ENCODE results near the gene CRISPLD2. TPM values are rescaled to one million over a fixed set of nuclear protein-coding genes. Genes with fewer than 3 reads are reported as not detected.

The CRISPLD2 gene
- total RNA-seq, 2 experiments from 2014 or later: 0.31 TPM; not detected in 1

DNA sequence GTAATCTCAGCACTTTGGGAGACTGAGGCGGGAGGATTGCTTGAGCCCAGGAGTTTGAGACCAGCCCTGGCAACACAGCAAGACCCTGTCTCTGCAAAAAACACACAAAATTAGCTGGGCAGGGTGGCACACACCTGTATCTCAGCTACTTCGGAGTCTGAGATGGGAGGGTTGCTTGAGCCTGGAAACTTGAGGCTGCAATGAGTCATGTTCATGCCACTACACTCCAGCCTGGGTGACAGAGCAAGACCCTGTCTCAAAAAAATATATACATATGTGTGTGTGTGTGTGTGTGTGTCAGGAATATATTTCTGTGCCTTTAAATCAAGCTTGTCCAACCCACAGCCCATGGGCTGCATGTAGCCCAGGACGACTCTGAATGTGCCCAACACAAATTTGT lies 55.2 kb downstream of the CRISPLD2 start:
- no peaks in the 10 kb centered on the region for H3K4me1 Mint-ChIP-seq
- ATAC-seq (ENCODE audit: low read depth): no peak
- POLR2A ChIA-PET: interaction anchor here (0.6 to 1.1 kb wide), 2 partner anchors 11 to 88 kb away, joined by 3 read pairs; no protein-coding TSS in a partner anchor
- H3K36me3 Mint-ChIP-seq: no peaks in the 10 kb centered on the region
- H3K4me3 Mint-ChIP-seq: no peak overlapping the region
- no peak for DNase-seq
- no peaks in the 10 kb centered on the region for H3K9me3 Mint-ChIP-seq
- peaks cover 5% of the 10 kb centered on the region for H3K27me3 Mint-ChIP-seq
- H3K27ac Mint-ChIP-seq: no peak overlapping the region

DNA sequence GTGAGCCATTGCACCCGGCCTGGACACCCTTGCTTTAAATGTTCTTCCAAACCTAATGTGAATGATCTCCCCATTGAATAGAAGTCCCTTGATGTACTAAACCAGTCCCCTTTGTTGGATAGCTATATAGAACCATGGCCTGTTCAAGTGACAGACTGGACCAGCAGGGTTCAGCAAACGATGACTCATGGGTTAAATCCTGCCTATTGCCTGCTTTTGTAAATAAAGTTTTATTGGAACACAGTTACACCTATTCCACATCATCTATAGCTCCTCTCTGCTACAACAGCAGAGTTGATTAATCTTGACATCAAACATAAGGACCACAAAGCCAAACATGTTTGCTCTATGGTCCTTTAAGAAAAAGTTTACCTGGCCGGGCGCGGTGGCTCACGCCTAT lies 56.1 kb downstream of the CRISPLD2 start:
- Mint-ChIP-seq H3K27ac (no peak overlapping the region), H3K4me1 (no peaks in the 10 kb centered on the region), H3K9me3 (no peaks in the 10 kb centered on the region), H3K4me3 (no peak overlapping the region), H3K36me3 (no peaks in the 10 kb centered on the region), H3K27me3 (peaks cover 5% of the 10 kb centered on the region)
- no peak for DNase-seq
- POLR2A ChIA-PET: interaction anchor here (0.6 to 1.1 kb wide), 2 partner anchors 11 to 87 kb away, joined by 3 read pairs; no protein-coding TSS in a partner anchor
- no peak for ATAC-seq (ENCODE audit: low read depth)

DNA sequence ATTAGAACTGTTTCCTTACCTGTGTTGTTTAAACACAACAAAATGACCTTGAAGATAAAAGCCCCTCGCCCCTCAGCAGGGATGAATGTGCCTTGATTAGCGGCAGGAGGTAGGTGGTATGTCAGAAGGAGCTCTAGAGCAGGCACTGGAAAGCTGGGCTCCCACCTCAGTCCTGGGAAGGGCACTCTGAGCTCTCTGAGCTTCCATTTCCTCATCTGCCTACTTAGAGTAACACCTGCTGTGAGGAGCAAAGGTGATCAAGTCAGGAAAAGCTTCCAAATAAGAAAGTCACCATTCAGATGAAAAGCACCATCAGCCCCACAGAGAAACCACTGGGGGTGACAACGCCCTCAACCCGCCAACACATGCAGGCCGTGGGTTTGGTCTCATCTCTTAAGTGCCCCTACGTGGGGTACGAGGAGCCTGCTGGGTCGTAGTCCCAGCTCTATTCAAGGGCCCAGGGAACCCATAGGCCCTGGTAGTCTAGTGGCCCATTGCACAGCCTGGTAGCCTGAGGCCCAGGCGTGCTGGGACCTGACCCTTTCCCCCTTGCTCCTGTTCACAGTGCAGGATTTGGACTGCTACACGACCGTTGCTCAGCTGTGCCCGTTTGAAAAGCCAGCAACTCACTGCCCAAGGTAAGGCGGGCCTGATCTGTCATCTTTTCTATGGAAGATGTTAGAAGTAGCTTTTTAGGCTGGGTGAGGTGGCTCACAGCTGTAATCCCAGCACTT lies 57.3 kb downstream of the CRISPLD2 start:
- H3K4me3 Mint-ChIP-seq: no peak overlapping the region
- H3K36me3 Mint-ChIP-seq: no peaks in the 10 kb centered on the region
- DNase-seq (no peak), ATAC-seq (ENCODE audit: low read depth) (no peak)
- no peaks in the 10 kb centered on the region for H3K4me1 Mint-ChIP-seq
- H3K9me3 Mint-ChIP-seq: no peaks in the 10 kb centered on the region
- peaks cover 6% of the 10 kb centered on the region for H3K27me3 Mint-ChIP-seq
- no peak overlapping the region for H3K27ac Mint-ChIP-seq
- POLR2A ChIA-PET: no interaction called here

DNA sequence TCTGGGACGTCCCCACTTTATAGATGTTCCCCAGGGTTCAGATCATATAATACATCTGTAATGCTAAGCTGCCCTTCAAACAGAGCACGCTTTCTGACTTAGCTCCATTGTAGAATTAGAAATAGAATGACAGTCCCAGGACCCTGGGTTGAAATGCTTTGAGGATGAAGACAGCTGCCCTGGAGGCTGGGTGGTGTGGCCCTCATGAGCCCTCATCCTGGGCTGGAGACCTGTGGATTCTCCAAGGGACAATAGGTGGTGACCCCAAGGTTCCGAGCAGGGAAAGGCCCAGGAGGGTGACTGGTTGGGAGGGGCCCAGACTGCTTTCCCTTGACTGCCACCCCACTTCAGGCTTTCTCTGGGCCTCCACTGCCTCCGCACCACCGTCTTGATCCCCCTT lies 59.0 kb downstream of the CRISPLD2 start:
- Mint-ChIP-seq H3K4me3 (no peak overlapping the region), H3K36me3 (no peaks in the 10 kb centered on the region), H3K9me3 (no peaks in the 10 kb centered on the region), H3K4me1 (no peaks in the 10 kb centered on the region), H3K27ac (no peak overlapping the region), H3K27me3 (peaks cover 14% of the 10 kb centered on the region)
- ATAC-seq (ENCODE audit: low read depth) (no peak), DNase-seq (no peak)
- POLR2A ChIA-PET: no interaction called here

DNA sequence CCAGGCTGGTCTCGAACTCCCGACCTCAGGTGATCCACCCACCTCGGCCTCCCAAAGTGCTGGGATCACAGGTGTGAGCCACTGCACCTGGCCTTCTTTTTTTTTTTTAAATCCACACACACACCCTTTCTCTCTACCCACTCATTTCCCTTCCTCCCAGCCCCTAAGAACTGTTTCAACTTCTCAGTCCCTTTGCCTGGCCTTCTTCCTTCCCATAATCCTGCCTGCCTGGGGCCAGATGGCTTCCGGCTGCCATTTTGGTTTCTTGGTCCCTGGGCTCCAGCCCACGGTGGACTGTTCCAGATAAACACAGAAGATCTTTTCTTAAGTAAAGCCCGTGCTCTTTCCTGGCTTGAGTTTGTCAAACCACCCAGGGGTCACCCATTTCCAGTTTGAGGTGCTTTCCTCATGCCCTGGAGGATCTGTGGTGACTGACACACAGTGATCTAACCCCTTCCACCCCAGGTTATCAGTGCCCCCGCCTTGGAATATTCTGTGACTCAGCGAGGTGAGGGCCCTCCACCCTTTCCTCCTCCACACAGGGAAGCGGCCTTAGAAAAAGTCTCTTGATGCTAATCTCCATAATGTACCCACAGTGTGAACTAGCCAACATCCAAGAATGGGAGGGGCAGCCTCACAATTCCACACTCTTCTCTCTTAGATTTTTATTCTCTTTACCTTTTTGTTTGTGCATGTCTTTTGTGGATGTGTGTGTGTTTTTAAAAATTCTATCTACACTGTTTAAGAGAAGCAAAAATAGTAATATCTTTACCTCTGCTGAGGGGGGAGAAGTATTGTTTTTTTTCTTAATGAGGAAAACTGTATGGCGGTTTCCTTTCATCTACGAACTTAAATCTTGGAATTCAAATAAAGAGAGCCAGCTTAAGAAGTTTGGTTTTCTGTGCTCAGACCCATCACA lies 60.0 kb downstream of the CRISPLD2 start:
- Mint-ChIP-seq H3K36me3 (no peaks in the 10 kb centered on the region), H3K4me1 (no peaks in the 10 kb centered on the region), H3K27me3 (peaks cover 14% of the 10 kb centered on the region), H3K9me3 (no peaks in the 10 kb centered on the region), H3K27ac (no peak overlapping the region), H3K4me3 (no peak overlapping the region)
- POLR2A ChIA-PET: no interaction called here
- no peak for ATAC-seq (ENCODE audit: low read depth)
- DNase-seq: no peak

DNA sequence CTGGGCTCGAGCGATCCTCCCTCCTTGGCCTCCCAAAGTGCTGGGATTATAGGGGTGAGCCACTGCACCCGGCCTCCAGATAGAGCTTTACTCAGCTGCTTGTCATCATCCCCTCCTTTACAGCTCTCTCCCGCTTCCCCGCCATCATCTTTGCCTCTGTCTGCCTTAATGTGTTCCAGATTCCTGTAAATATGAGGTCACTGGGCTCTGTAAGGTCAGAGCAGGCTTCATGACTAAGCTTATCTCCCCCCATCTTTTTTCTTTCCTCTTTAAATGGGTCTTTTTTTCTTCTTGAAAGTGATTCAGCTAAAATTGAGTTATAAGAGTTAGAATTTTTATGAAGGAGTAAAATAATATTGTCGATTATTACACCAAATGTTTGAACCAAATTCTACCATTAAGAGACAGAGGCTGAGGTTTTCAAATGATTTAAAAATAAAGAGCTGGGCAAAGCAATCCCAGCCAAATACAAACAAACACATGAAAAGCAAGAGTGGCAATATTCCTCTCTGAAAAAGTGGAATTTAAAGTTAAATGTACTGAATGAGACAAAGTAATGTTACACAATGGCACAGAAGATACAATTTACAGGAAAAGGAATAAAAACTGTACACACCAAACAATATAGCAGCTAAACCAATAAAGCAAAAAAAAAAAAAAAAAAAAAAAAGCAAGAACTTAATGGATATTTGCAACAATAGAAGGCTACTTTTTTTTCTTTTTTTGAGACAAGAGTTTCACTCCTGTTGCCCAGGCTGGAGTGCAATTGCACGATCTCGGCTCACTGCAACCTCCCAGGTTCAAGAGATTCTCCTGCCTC lies 62.1 kb downstream of the CRISPLD2 start:
- Mint-ChIP-seq H3K9me3 (no peaks in the 10 kb centered on the region), H3K27ac (no peak overlapping the region), H3K36me3 (no peaks in the 10 kb centered on the region), H3K27me3 (peaks cover 16% of the 10 kb centered on the region), H3K4me1 (no peaks in the 10 kb centered on the region), H3K4me3 (no peak overlapping the region)
- no peak for DNase-seq
- POLR2A ChIA-PET: interaction anchor here (0.7 kb wide), 1 partner anchor 435 kb away, joined by 3 read pairs; no protein-coding TSS in a partner anchor
- no peak for ATAC-seq (ENCODE audit: low read depth)

DNA sequence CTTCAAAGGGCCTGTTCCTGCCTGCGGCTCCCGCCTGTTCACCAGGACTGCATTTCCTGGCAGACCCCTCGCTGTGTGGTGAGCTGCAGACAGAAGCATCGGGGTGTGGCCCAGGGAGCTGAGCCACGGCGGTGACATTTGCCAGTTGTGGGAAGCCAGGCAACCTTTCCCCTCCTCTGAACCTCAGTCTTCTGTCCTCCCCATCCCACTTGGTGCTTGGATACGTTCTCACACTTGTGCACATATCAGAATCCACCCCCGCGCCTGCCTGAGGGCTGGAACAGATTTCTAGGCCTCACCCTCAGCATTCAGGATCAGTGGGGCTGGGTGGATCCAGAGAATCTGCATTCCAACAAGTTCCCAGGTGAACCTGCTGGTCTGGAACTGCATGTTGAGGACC lies 63.5 kb downstream of the CRISPLD2 start:
- Mint-ChIP-seq H3K27ac (no peak overlapping the region), H3K4me1 (no peaks in the 10 kb centered on the region), H3K9me3 (no peaks in the 10 kb centered on the region), H3K4me3 (no peak overlapping the region), H3K27me3 (peaks cover 13% of the 10 kb centered on the region), H3K36me3 (no peaks in the 10 kb centered on the region)
- DNase-seq (no peak), ATAC-seq (ENCODE audit: low read depth) (no peak)
- POLR2A ChIA-PET: no interaction called here

DNA sequence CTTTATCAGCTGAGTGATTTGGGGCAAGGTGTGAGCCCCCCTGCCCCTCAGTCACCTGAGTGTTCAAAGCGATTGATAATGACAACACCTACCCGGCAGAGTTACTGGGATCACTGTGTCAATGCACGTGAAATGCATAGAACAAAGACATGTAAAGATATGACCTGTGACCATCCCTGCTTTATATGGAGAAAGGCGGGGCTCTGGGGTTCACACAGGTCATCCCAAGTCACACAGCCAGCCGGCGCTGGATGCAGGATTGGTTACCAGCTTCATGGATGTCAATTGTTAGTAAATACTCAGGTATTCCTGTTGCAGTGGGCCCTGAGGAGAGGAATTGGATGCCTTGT lies 64.4 kb downstream of the CRISPLD2 start:
- POLR2A ChIA-PET: no interaction called here
- no peaks in the 10 kb centered on the region for H3K36me3 Mint-ChIP-seq
- H3K27ac Mint-ChIP-seq: no peak overlapping the region
- no peak for DNase-seq
- H3K4me1 Mint-ChIP-seq: no peaks in the 10 kb centered on the region
- no peak for ATAC-seq (ENCODE audit: low read depth)
- peaks cover 13% of the 10 kb centered on the region for H3K27me3 Mint-ChIP-seq
- no peak overlapping the region for H3K4me3 Mint-ChIP-seq
- no peaks in the 10 kb centered on the region for H3K9me3 Mint-ChIP-seq

DNA sequence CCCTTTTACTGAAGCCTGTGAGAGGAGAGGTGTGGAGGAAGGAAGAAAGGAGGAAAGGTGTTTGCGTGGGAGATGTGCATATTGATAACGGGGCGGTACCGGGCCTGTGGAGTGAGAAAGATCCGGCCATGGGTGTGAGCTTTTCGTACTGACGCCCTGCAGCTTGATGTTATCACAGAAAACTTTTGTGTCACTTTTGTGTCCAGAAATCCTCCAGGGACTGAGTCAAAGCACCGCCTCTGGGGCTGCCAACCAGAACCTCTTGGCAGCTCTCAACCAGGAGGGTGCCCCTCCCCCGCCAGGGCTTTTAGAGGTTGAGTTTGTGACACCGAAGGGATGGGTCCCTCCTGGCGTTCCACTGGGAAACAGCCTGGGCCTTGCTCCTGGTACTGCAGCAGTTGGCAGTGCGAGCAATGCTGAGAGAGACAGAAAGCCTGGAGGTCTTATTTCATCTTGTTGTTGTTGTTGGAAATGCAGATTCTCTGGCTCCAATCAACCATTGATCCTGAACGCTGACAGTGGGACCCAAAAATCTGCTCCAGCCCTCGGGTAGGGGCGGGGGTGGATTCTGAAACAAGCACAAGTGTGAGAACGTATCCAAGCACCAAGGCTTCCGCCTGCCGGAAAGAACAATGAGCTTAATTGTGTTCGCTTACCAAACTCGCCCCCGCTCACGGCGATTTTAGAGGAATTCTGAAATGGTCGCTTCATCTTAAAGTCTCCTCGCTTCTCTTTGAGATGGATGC lies 65.0 kb downstream of the CRISPLD2 start:
- POLR2A ChIA-PET: no interaction called here
- Mint-ChIP-seq H3K27ac (no peak overlapping the region), H3K4me1 (no peaks in the 10 kb centered on the region), H3K27me3 (peaks cover 11% of the 10 kb centered on the region), H3K4me3 (no peak overlapping the region), H3K36me3 (no peaks in the 10 kb centered on the region), H3K9me3 (no peaks in the 10 kb centered on the region)
- ATAC-seq (ENCODE audit: low read depth) (no peak), DNase-seq (no peak)

DNA sequence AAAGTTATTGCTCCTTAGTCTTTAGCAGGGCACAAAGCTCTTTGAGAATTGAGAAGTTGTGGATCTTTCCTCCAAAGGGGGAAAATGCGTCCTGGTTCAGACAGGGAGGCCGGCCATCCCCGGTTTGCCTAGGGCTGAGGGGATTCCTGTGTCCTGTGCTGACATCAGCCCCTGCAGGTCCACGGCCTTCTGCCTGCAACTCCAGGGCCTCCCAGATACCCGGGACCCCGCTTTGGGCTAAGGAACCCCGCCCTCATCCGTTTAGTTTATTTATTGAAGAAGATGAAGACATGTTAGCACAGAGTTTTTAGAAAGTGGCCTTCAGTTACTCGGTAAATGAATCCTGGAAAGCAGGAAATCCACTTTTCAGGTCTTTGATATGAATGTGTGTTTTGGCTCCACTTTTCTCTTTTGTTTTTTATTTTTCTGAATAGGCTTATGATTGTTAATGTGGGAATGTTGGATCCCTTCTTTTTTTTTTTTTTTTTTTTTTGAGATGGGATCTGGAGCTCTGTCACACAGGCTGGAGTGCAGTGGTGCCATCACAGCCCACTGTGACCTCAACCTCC lies 65.6 kb downstream of the CRISPLD2 start:
- no peak for ATAC-seq (ENCODE audit: low read depth)
- no peak for DNase-seq

DNA sequence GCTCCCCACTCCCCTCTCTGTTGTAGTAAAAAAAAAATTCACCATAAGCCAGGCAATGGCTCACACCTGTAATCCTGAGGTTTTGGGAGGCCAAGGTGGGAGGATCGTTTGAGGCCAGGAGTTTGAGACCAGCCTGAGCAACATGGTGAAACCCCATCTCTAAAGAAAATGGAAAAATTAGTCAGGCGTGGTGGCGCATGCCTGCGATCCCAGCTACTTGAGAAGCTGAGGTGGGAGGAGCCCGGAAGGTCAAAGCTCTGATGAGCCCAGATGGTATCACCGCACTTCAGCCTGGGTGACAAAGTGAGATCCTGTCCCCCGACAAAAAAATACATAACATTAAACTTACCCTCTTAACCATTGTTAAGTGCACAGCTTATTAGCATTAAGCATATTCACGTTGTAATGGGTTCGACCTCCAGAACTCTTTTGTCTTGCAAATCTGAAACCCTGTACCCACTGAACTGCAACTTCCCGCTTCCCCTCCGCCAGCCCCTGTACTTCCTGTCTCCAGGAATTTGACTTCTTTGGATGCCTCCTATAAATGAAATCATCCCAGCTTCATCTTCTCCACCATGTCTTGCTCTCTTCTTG lies 66.8 kb downstream of the CRISPLD2 start:
- Mint-ChIP-seq H3K27me3 (peaks cover 11% of the 10 kb centered on the region), H3K4me1 (no peaks in the 10 kb centered on the region), H3K4me3 (no peak overlapping the region), H3K27ac (no peak overlapping the region), H3K36me3 (no peaks in the 10 kb centered on the region), H3K9me3 (no peaks in the 10 kb centered on the region)
- no peak for DNase-seq
- POLR2A ChIA-PET: no interaction called here
- no peak for ATAC-seq (ENCODE audit: low read depth)

More for the DNA sequence above, 65.6 kb downstream of the CRISPLD2 start:
- Mint-ChIP-seq H3K4me3 (no peak overlapping the region), H3K27ac (no peak overlapping the region), H3K27me3 (peaks cover 11% of the 10 kb centered on the region), H3K4me1 (no peaks in the 10 kb centered on the region), H3K9me3 (no peaks in the 10 kb centered on the region), H3K36me3 (no peaks in the 10 kb centered on the region)
- POLR2A ChIA-PET: no interaction called here

DNA sequence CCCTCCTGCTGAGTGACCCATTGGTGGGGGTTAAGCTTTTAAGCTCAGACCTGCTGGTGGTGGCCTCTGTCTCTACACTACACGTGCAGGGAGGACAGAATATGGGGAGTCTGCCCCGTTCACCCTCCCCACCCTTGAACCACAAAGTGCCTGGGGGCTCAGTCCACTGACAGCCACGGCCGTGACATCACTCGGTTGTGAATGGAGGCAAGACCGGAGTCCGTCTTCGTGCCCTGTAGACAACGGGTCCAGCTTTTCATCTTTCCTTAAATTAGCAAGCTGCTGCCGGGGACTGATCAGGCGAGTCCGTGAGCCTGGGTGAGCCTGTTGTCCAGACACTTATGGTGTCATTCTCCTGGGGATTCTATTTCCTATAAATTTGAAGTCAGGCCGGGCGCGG lies 67.4 kb downstream of the CRISPLD2 start:
- Mint-ChIP-seq H3K4me1 (no peaks in the 10 kb centered on the region), H3K27me3 (peaks cover 9% of the 10 kb centered on the region)

More for the DNA sequence above, 67.4 kb downstream of the CRISPLD2 start:
- DNase-seq (no peak), ATAC-seq (ENCODE audit: low read depth) (no peak)
- Mint-ChIP-seq H3K36me3 (no peaks in the 10 kb centered on the region), H3K27ac (no peak overlapping the region), H3K9me3 (no peaks in the 10 kb centered on the region), H3K4me3 (no peak overlapping the region)
- POLR2A ChIA-PET: no interaction called here

Measured in activated naive CD8-positive, alpha-beta T cell treated with anti-CD3 and anti-CD28 coated beads, Interleukin-2, amount 10 ng/mL, durations not matched to agents 7 days and 5 days (primary cell).